H7 (cell line): ENCODE data around the gene SERPINB8. TPM values are rescaled to one million over a fixed set of nuclear protein-coding genes. Genes with fewer than 3 reads are reported as not detected.
A peak's percentile ranks its signal among the peaks of the same experiment; 100 is the strongest.

ENCODE experiments used
- DNase-seq: peaks from one replicate; pipeline ENCODE4 v3.0.0; 2012
- H3K27me3 ChIP-seq: 2 replicates; pipeline ENCODE4 v1.6.0; 2011; ENCODE audit warnings: mild to moderate bottlenecking, low read length; ENCODE audit not compliant: control insufficient read depth, insufficient read depth
- H3K36me3 ChIP-seq: replicated peaks from 2 replicates; pipeline ENCODE4 v1.5.1; 2011; ENCODE audit warnings: low read length; ENCODE audit not compliant: control insufficient read depth, insufficient read depth
- H3K4me3 ChIP-seq: 2 replicates; pipeline ENCODE4 v1.5.1; 2011; ENCODE audit warnings: low read depth, mild to moderate bottlenecking, control low read depth, low read length, moderate library complexity; ENCODE audit not compliant: insufficient read depth
- total RNA-seq: library from RNA; depleted of rRNA; stranded (reverse); fragments of >200 nt; shearing (Covaris generic); gene quantifications from 2 replicates; pipeline ENCODE4 v1.2.3, GENCODE V29; 2014

The SERPINB8 gene
- total RNA-seq, 1 experiment from 2014 or later = 1.6 TPM

- no peak for DNase-seq
- Histone ChIP-seq H3K36me3 (no peaks in the 10 kb centered on the region), H3K4me3 (no peak overlapping the region), H3K27me3 (peaks cover 4% of the 10 kb centered on the region)
Measured at GRCh38 chr18:63953811-63954210, 16.1 kb upstream of the SERPINB8 start.

- DNase-seq = no peak
Measured at GRCh38 chr18:63956755-63957154, 13.1 kb upstream of the SERPINB8 start.

DNA sequence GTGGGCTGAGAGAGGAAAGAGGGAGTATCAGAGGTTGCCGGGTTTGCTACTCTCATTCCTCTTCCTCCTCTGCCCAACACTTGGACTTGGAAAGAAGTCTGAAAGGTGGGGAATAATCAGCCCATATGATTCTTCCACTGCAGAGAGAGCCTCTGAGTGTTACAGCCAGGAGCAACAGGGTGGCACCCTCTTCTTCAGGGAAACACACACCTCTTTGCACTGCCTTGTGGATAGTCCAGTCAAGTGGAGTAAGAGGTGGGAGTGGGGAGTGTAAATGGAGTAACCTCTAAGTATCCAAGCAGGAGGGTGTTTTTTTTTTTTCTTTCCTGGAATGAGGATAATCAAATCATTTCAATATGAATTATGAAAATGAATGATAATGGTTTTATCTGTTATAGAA is 9.0 kb upstream of the SERPINB8 start:
- H3K36me3 ChIP-seq = no peaks in the 10 kb centered on the region

More at GRCh38 chr18:63956755-63957154, 13.1 kb upstream of the SERPINB8 start:
- no peaks in the 10 kb centered on the region; the same call in none of the 2 replicates for H3K27me3 ChIP-seq
- H3K36me3 ChIP-seq = no peaks in the 10 kb centered on the region
- no peak overlapping the region for H3K4me3 ChIP-seq

GRCh38 chr18:63961435-63961980 is 8.4 kb upstream of the SERPINB8 start:
- Histone ChIP-seq H3K4me3 (no peak overlapping the region), H3K27me3 (no peaks in the 10 kb centered on the region; the same call in 1 of the 2 replicates), H3K36me3 (no peaks in the 10 kb centered on the region)
- DNase-seq = no peak

More for the DNA sequence above, 9.0 kb upstream of the SERPINB8 start:
- no peak for DNase-seq
- Histone ChIP-seq H3K4me3 (no peak overlapping the region), H3K27me3 (no peaks in the 10 kb centered on the region; the same call in 1 of the 2 replicates)

DNA sequence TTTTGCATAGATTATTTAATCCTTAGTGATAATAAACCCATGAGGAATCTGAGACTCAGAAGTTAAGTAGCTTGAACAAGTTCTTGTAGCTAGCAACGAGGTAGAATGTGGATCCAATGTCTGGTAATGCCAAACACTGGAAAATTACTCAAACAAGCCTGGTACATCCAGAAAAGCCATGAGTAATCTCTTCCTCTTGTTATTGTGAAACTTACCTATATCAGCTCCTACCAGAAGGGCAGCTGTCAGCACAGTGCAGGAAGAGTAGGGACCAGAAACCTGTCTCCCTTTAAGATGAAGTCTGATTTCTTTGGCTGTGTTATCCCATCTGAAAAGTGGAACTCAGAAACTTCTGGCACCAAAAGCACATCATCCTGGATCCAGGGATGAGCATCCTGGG is 7.7 kb upstream of the SERPINB8 start:
- Histone ChIP-seq H3K4me3 (no peak overlapping the region), H3K36me3 (no peaks in the 10 kb centered on the region), H3K27me3 (no peaks in the 10 kb centered on the region; the same call in 1 of the 2 replicates)
- DNase-seq = no peak

DNA sequence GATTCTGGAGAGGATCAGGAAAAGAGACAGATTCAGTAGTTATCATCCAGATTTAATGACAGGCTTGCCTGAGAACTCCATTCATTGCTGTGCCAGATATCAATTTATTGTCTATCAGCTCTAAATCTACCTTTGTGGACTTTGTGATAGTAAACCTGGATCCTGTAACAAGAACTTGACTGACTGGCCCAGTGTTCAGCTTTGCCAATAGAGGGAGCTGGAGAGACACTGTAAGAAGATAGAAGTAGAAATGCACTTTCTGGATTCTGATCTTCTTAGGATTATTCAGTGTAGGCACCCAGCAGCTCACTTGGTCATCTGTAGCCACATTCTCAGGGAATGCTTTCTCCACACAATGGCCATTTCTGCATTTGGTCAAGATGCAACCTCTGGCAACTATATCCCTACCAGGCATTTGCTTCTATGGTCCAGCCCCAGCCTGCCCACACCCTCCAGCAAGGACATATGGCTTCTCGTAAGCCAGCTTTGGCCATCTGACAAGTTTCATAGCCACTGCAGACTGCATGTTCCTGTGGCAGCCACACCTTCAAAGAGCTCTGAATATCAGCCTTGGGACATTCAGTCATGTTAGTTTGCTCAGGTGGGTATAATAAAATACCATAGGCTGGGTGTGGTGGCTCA is 6.1 kb upstream of the SERPINB8 start:
- Histone ChIP-seq H3K27me3 (no peaks in the 10 kb centered on the region; the same call in 1 of the 2 replicates), H3K4me3 (no peak overlapping the region), H3K36me3 (no peaks in the 10 kb centered on the region)
- DNase-seq = no peak

GRCh38 chr18:63964908-63965307 is 5.0 kb upstream of the SERPINB8 start:
- DNase-seq = no peak
- Histone ChIP-seq H3K36me3 (no peaks in the 10 kb centered on the region), H3K27me3 (no peaks in the 10 kb centered on the region; the same call in 1 of the 2 replicates), H3K4me3 (no peak overlapping the region)

GRCh38 chr18:63965716-63966330 is 4.1 kb upstream of the SERPINB8 start:
- Histone ChIP-seq H3K4me3 (no peak overlapping the region), H3K36me3 (no peaks in the 10 kb centered on the region), H3K27me3 (no peaks in the 10 kb centered on the region; the same call in 1 of the 2 replicates)
- DNase-seq = no peak

DNA sequence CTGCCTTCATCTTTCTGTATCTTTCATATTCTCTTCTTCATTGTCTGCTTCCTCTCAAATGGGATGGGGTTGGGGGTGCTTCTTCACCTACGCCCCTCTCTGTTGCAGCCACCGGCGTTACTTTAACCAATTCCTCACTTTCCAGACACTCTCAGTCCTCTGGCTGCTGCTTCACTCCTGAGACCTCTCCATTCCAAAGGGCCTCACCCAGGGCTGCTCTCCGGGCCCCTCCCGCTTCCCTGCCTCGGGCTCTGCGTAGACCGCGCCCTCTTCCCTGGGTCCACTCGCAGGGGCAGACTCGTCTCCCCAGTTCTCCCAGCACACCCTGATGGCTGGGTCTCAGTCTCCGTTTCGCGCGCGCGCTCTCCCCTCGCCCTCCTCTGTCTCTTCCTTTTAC is 926 bp downstream of the SERPINB8 start:
- peak; percentile 65 for DNase-seq
- Histone ChIP-seq H3K27me3 (peaks cover 23% of the 10 kb centered on the region), H3K4me3 (peak overlapping the region; percentile 71)

DNA sequence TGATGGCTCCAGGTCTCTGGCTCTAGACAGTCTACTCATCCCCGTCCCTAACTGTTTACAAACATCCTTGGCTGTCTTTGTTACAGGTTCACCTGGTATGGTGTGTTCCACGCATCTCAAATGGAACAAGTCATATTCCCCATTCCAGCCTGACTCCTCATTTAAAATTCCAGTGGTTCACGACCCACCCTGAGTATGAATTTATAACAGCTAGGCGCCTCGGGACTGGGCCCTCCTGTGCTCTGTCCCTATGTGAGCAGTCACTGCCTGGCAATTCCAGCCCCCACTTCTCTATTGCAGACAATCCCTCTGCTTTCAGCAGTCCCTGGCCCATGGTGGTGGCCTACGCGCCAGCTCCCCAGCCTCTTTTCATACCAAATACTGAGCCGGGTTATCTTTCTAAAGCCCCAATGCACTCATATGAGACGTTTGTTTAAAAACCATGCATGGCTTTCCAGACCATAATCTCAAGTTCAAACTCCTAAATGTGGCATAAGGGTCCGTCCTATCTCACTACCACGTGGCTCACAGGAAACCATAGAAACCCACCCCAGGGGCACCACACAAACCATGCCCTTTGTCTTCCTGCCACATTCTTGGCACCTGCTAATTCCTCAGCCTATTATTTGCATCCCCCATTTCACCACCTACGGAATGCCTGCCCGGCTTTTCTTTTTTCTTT is 1.6 kb downstream of the SERPINB8 start:
- no peaks in the 10 kb centered on the region for H3K36me3 ChIP-seq
- DNase-seq = no peak
- peak overlapping the region; percentile 71 for H3K4me3 ChIP-seq
- H3K27me3 ChIP-seq = peaks cover 25% of the 10 kb centered on the region

More for the DNA sequence above, 926 bp downstream of the SERPINB8 start:
- no peaks in the 10 kb centered on the region for H3K36me3 ChIP-seq

- H3K36me3 ChIP-seq = no peaks in the 10 kb centered on the region
- no peak for DNase-seq
- H3K27me3 ChIP-seq = peaks cover 31% of the 10 kb centered on the region
- H3K4me3 ChIP-seq = no peak overlapping the region
Measured at GRCh38 chr18:63972002-63972376, 2.1 kb downstream of the SERPINB8 start.

DNA sequence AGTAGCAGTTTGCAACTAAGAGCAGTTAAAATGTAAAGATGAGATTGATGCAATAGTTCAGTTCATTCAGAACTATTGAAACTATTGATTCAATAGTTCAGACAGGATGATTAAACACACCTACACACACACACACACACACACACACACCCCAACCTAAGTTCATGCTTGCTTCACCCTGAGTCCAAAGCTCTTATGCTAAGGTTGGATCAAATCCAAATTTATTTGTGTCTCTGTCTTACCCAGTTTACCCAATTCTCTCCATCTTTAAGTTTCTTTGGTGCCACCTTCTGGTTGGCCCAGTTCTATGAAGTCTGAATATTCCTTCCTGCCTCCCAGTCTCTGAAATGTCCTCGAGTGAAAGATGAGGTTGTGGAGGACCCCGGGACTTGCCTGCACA is 5.1 kb downstream of the SERPINB8 start:
- H3K36me3 ChIP-seq = no peaks in the 10 kb centered on the region
- DNase-seq = no peak
- H3K4me3 ChIP-seq = no peak overlapping the region
- H3K27me3 ChIP-seq = peaks cover 50% of the 10 kb centered on the region

DNA sequence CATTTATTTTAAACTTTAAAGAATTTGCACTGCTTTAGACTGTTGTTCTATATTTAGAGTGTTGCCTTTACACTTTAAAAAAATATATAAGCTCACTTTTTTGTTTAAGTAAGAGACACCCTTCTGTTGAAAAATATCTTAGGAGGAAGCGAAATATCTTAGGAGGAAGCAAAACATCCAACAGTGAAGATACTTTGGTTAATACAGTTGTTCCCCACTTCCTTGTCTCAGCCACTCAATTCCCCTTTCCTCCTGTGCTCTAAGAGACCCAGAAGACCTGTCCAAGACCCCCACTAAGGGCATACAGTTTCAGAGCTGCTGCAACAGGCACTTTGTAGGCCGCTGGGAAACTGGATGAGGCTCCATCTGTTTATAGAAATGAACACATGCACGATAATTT is 5.7 kb downstream of the SERPINB8 start:
- H3K4me3 ChIP-seq = no peak overlapping the region
- H3K36me3 ChIP-seq = no peaks in the 10 kb centered on the region
- no peak for DNase-seq
- peaks cover 50% of the 10 kb centered on the region for H3K27me3 ChIP-seq

DNA sequence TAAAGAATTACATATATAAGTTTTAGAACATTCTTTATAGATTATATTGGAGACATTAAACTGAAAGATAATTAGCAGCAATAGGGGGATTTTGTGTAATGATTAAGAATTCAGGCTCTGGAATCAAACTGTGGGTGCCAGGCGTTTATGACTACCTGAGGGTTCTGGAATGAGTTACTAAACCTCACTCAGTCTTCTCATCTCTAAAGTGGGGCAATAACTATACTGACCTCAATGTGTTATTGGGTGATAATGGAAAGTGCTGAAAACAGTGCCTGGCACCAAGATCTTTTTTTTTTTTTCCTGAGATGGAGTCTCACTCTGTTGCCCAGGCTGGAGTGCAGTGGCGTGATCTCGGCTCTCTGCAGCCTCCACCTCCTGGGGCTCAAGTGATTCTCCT is 7.2 kb downstream of the SERPINB8 start:
- no peak for DNase-seq
- Histone ChIP-seq H3K36me3 (no peaks in the 10 kb centered on the region), H3K27me3 (peaks cover 46% of the 10 kb centered on the region), H3K4me3 (no peak overlapping the region)
